Ramos (cell line): ENCODE measurements around the gene SH3BP4.
"Not testable (repeated sequence)": the region's sequence is repeated elsewhere in the genome, so short reads cannot be mapped to it uniquely, and the experiment has no call there.

ENCODE experiments used
- in situ Hi-C: fragments of 300-500 bp; cut with MboI; formaldehyde crosslinking; loops from one replicate; pipeline ENCODE4 v1.14.3; 2022; ENCODE audit warnings: low sequenced_read_pairs; ENCODE audit not compliant: unreplicated experiment

Gene SH3BP4

GRCh38 chr2:235048549-235048948, 96.7 kb downstream of the SH3BP4 start:
- in situ Hi-C loops = no loop called here

GRCh38 chr2:235049069-235049468, 97.3 kb downstream of the SH3BP4 start:
- in situ Hi-C loops = no loop called here

- in situ Hi-C loops = no loop called here
Observed at GRCh38 chr2:235049719-235050118, 97.9 kb downstream of the SH3BP4 start.

GRCh38 chr2:235050980-235051351, 99.1 kb downstream of the SH3BP4 start:
- in situ Hi-C loops = no loop called here

GRCh38 chr2:235051436-235052260, 99.8 kb downstream of the SH3BP4 start:
- in situ Hi-C loops = no loop called here

GRCh38 chr2:235052514-235053354, 100.9 kb downstream of the SH3BP4 start:
- in situ Hi-C loops = no loop called here

- in situ Hi-C loops = no loop called here
Observed at GRCh38 chr2:235053651-235054050, 101.8 kb downstream of the SH3BP4 start.

GRCh38 chr2:235054475-235054874, 102.7 kb downstream of the SH3BP4 start:
- in situ Hi-C loops = no loop called here

- in situ Hi-C loops = no loop called here
Observed at GRCh38 chr2:235054919-235055318, 103.1 kb downstream of the SH3BP4 start.

GRCh38 chr2:235055891-235056516, 104.2 kb downstream of the SH3BP4 start:
- in situ Hi-C loops = no loop called here

- in situ Hi-C loops = no loop called here
Observed at GRCh38 chr2:235056768-235057167, 105.0 kb downstream of the SH3BP4 start.

- in situ Hi-C loops = not testable (repeated sequence)
Observed at GRCh38 chr2:235057616-235058015, 105.8 kb downstream of the SH3BP4 start.

GRCh38 chr2:235059161-235059560, 107.3 kb downstream of the SH3BP4 start:
- in situ Hi-C loops = no loop called here

GRCh38 chr2:235061656-235062055, 109.8 kb downstream of the SH3BP4 start:
- in situ Hi-C loops = no loop called here

- in situ Hi-C loops = no loop called here
Observed at GRCh38 chr2:235063471-235063961, 111.7 kb downstream of the SH3BP4 start.

GRCh38 chr2:235064976-235065375, 113.2 kb downstream of the SH3BP4 start:
- in situ Hi-C loops = no loop called here

GRCh38 chr2:235066490-235066889, 114.7 kb downstream of the SH3BP4 start:
- in situ Hi-C loops = no loop called here

- in situ Hi-C loops = no loop called here
Observed at GRCh38 chr2:235066895-235067294, 115.1 kb downstream of the SH3BP4 start.

- in situ Hi-C loops = no loop called here
Observed at GRCh38 chr2:235068701-235069100, 116.9 kb downstream of the SH3BP4 start.

GRCh38 chr2:235070063-235070706, 118.4 kb downstream of the SH3BP4 start:
- in situ Hi-C loops = no loop called here
